ENCODE results near the gene TNFRSF18. TPM values are rescaled to one million over a fixed set of nuclear protein-coding genes. Genes with fewer than 3 reads are reported as not detected.
A peak's percentile ranks its signal among the peaks of the same experiment; 100 is the strongest.

The TNFRSF18 gene
- total and polyA plus RNA-seq, 9 donors, result 1.8 to 7.4 (median 3.0) TPM

DNA sequence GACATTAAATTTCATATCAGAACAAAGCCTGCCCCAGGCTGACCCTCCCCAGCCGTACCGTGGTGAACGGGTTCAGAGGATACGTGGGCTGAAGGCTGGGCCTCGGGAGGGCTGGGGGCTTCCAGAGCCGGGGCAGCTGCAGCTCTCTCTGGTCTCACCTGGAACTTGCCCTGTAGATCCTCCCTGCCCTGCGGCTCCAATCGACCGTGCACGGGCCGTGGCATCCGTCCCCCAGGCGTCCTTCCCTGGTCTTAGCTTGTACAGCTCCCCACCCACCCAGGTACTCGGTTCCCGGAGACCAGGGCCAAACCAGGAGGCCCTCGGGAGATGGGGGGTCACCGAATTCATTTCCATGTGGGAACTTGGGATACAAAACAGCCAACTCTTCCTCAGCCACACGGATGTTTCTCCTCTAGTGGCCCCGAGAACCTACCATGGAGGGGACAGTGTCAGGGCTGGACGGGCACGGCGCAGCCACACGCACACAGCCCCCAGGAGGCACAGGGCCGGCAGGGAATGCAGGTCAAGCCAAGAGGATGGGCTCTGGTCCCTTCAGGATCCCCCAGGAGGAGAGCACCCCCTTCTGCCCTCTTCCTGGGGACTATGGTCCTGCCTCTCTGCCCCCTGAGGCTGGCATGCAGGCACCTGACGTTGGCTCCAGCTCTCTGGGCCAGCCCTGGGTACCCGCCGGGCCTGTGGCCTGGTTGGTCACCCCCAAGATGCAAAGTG, 28.8 kb upstream of the TNFRSF18 start:
- WGBS (ENCODE audit: insufficient coverage), result 76% methylated on average over 23 of the region's 27 CpGs
- no peaks in the 10 kb centered on the region for H3K9me3 ChIP-seq (replicated peaks; ENCODE audit: control insufficient read depth, low read depth, low read length)
- H3K27ac ChIP-seq (ENCODE audit: low read length), result no peak overlapping the region
- no peak for DNase-seq
- H3K4me1 ChIP-seq (ENCODE audit: control insufficient read depth, insufficient read depth, low read length), result peaks cover 66% of the 10 kb centered on the region
- no peak overlapping the region for H3K4me3 ChIP-seq (ENCODE audit: low read length)
- H3K27me3 ChIP-seq (ENCODE audit: control insufficient read depth, insufficient read depth, low read length), result peaks cover 30% of the 10 kb centered on the region
- H3K36me3 ChIP-seq (ENCODE audit: control insufficient read depth, insufficient read depth, low read length), result peaks cover 18% of the 10 kb centered on the region

DNA sequence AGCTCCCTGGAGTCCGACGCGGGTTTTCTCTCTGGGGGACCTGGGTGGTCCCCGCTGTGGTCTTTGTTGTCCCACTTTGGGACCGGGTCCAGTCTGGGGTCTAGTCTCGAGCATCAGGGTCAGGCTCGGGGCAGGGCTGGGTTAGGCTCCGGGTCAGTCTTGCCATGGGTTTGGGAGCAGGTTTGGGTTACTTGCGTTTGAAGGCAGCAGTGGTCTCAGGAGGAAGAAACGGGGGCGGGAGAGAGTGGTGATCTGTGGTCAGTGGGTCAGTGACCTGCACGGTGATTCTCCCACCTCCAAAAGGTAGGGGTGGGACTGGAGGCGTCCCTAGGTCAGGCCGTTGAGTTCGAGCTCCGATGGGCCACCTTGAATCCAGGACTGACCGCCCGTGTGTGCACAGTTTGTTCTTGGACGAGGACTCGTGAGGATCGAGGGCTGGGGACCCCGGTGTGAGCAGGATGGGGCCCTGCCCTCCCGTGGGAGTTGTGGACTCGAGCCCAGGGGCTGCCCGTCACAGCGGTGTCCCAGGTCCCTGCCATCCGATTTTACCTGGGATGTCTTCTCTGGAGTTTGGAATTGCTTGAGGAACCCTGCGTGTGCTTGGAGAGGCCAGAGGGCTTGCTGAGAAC, 27.9 kb upstream of the TNFRSF18 start:
- WGBS (ENCODE audit: insufficient coverage), result 94% methylated on average over 26 of the region's 28 CpGs
- peaks cover 23% of the 10 kb centered on the region for H3K36me3 ChIP-seq (ENCODE audit: control insufficient read depth, insufficient read depth, low read length)
- no peak overlapping the region for H3K4me3 ChIP-seq (ENCODE audit: low read length)
- DNase-seq, result no peak
- H3K9me3 ChIP-seq (replicated peaks; ENCODE audit: control insufficient read depth, low read depth, low read length), result no peaks in the 10 kb centered on the region
- no peak overlapping the region for H3K27ac ChIP-seq (ENCODE audit: low read length)
- H3K4me1 ChIP-seq (ENCODE audit: control insufficient read depth, insufficient read depth, low read length), result peaks cover 67% of the 10 kb centered on the region
- H3K27me3 ChIP-seq (ENCODE audit: control insufficient read depth, insufficient read depth, low read length), result peaks cover 21% of the 10 kb centered on the region

DNA sequence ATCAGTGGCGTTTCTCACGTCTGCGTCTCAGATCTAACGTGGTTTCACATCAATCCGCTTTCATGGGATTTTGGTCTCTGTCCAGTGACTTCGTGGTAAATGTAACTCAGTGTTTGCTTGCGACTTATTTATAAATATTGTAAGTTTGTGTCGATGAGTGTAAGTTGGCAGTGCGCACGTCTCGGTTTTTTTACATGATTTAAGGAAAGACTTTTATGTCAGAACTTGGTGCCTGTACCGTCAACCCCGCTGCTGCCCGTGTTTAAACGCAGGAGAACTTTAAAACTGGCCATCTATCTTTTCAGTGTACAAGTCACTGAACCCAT, 27.1 kb upstream of the TNFRSF18 start:
- Histone ChIP-seq H3K27ac (ENCODE audit: low read length) (no peak overlapping the region), H3K4me3 (ENCODE audit: low read length) (no peak overlapping the region), H3K4me1 (ENCODE audit: control insufficient read depth, insufficient read depth, low read length) (peaks cover 62% of the 10 kb centered on the region), H3K9me3 (replicated peaks; ENCODE audit: control insufficient read depth, low read depth, low read length) (no peaks in the 10 kb centered on the region), H3K27me3 (ENCODE audit: control insufficient read depth, insufficient read depth, low read length) (peaks cover 13% of the 10 kb centered on the region), H3K36me3 (ENCODE audit: control insufficient read depth, insufficient read depth, low read length) (peaks cover 29% of the 10 kb centered on the region)
- no peak for DNase-seq
- WGBS (ENCODE audit: insufficient coverage), result 94% methylated on average over 11 of the region's 15 CpGs

DNA sequence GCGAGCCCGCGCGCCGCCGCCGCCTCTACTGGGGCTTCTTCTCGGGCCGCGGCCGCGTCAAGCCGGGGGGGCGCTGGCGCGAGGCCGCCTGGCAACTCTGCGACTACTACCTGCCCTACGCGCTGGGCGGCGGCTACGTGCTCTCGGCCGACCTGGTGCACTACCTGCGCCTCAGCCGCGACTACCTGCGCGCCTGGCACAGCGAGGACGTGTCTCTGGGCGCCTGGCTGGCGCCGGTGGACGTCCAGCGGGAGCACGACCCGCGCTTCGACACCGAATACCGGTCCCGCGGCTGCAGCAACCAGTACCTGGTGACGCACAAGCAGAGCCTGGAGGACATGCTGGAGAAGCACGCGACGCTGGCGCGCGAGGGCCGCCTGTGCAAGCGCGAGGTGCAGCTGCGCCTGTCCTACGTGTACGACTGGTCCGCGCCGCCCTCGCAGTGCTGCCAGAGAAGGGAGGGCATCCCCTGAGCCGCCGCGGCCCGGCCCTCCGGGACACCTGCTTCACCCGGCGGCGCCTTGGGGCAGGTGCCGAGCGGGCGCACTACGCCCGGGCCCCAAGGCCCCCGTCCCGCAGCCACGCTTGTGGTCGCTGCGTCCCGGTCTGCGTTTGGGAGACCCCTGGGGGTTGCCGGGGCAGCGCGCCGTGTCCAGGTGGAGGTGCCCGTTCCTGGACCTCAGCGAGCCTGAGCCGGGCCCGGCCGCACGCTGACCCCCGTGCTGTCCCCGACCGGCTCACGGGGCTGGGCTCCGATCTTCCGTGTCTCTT, 26.6 kb upstream of the TNFRSF18 start:
- Histone ChIP-seq H3K4me1 (ENCODE audit: control insufficient read depth, insufficient read depth, low read length) (peaks cover 56% of the 10 kb centered on the region), H3K4me3 (ENCODE audit: low read length) (no peak overlapping the region), H3K27ac (ENCODE audit: low read length) (no peak overlapping the region)

GRCh38 chr1:1232208-1232795, 25.9 kb upstream of the TNFRSF18 start, which contains the start of gene B3GALT6:
Gene B3GALT6 (plus strand): TSS chr1:1232237. CDS start chr1:1232279, 42 bp downstream.
- WGBS (ENCODE audit: insufficient coverage), result 4% methylated on average over 100 of the region's 100 CpGs
- H3K9me3 ChIP-seq (replicated peaks; ENCODE audit: control insufficient read depth, low read depth, low read length), result no peaks in the 10 kb centered on the region
- DNase-seq, result no peak
- peak within 1 kb of the TSS; percentile 82 for H3K4me3 ChIP-seq (ENCODE audit: low read length)
- peaks cover 49% of the 10 kb centered on the region for H3K4me1 ChIP-seq (ENCODE audit: control insufficient read depth, insufficient read depth, low read length)
- peaks cover 41% of the 10 kb centered on the region for H3K36me3 ChIP-seq (ENCODE audit: control insufficient read depth, insufficient read depth, low read length)
- H3K27me3 ChIP-seq (ENCODE audit: control insufficient read depth, insufficient read depth, low read length), result peaks cover under 1% of the 10 kb centered on the region
- H3K27ac ChIP-seq (ENCODE audit: low read length), result peak within 1 kb of the TSS; percentile 66

More for the DNA sequence above, 26.6 kb upstream of the TNFRSF18 start:
- no peaks in the 10 kb centered on the region for H3K9me3 ChIP-seq (replicated peaks; ENCODE audit: control insufficient read depth, low read depth, low read length)
- DNase-seq, result no peak
- 77% methylated on average over 90 of the region's 98 CpGs for WGBS (ENCODE audit: insufficient coverage)
- H3K36me3 ChIP-seq (ENCODE audit: control insufficient read depth, insufficient read depth, low read length), result peaks cover 35% of the 10 kb centered on the region
- H3K27me3 ChIP-seq (ENCODE audit: control insufficient read depth, insufficient read depth, low read length), result peaks cover 8% of the 10 kb centered on the region

DNA sequence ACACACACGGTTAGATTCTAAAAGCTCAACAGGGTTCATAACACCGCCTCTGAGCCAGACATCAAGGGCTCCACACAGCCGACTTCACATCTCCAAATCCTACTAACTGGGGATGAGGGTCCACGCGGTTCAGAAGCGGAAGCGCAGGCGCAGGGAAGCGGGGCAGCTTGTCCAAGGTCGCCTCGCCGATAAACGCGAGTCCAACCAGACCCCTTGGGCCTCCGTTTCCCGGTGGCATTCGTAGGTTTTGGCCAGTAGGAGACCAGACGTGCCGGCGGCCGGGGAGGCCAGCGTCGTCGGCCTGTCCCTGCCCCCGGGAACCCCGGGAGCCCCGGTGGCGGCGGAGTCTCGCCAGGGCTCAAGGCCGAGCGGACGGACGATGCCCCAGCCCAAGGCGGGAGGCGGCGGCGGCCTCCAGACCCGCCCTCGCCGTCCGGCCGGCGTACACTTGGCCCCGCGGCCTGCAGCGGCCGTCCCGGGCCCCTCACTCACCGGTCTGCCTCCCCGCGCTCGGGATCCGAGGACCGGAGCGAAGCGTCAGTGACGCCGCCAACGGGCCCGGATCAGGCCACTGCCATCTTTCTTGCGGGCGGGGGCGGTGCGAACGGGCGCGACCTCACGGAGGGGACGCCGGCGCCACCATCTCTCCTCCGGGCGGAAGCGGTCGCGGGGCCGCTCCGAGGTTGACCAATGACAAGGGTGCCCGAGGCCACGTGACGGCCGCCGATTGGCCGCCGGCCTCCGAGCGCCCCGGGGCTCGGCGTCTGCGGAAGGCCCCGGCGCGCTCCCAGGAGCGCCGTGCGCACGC, 25.2 kb upstream of the TNFRSF18 start, which contains the start of gene SDF4:
TSS of gene SDF4 (minus strand) at position 602 of the 808 bp plus-strand sequence. CDS start 3,229 bp downstream, outside the sequence.
- under 1% methylated on average over 99 of the region's 99 CpGs for WGBS (ENCODE audit: insufficient coverage)
- peak within 1 kb of the TSS; percentile 82 for H3K4me3 ChIP-seq (ENCODE audit: low read length)
- peak; percentile 99 for DNase-seq
- H3K27me3 ChIP-seq (ENCODE audit: control insufficient read depth, insufficient read depth, low read length), result no peaks in the 10 kb centered on the region
- H3K9me3 ChIP-seq (replicated peaks; ENCODE audit: control insufficient read depth, low read depth, low read length), result no peaks in the 10 kb centered on the region
- peak within 1 kb of the TSS; percentile 66 for H3K27ac ChIP-seq (ENCODE audit: low read length)
- peaks cover 43% of the 10 kb centered on the region for H3K4me1 ChIP-seq (ENCODE audit: control insufficient read depth, insufficient read depth, low read length)
- peaks cover 45% of the 10 kb centered on the region for H3K36me3 ChIP-seq (ENCODE audit: control insufficient read depth, insufficient read depth, low read length)

DNA sequence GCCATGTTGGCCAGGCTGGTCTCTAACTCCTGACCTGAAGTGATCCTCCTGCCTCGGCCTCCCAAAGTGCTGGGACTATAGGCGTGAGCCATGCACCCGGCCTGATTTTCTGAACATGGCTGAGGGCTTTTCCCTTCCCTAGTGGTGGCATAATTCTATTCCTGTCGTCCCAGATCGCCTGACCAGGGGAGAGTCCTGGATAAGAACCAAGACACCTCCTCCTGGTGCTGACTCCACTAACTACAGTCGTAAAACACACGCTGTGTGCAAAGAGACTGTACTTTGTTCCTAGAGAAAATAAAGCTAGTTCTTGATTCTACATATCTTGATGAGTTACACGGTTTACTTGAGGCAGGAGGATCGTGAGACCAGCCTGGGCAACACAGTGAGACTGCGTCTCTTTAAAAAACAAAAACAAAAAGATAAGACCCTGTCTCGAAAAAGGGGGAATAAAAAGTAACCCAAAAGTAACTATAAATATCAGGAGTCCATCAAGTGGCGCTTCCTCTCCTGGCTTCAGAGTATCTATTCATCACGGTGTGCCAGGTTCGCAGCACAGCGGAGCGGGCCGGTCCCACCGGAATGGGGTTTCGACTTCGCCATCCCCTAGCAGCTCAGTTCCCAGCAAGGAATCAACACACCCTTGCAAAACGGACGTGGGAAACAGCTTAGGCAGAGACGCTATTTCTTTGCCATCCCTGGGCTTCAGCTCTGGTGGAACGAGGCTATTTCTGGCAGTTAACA, 24.4 kb upstream of the TNFRSF18 start:
- no peaks in the 10 kb centered on the region for H3K27me3 ChIP-seq (ENCODE audit: control insufficient read depth, insufficient read depth, low read length)
- H3K27ac ChIP-seq (ENCODE audit: low read length), result peak overlapping the region; percentile 66
- 13% methylated on average over 16 of the region's 24 CpGs for WGBS (ENCODE audit: insufficient coverage)
- no peaks in the 10 kb centered on the region for H3K9me3 ChIP-seq (replicated peaks; ENCODE audit: control insufficient read depth, low read depth, low read length)
- H3K36me3 ChIP-seq (ENCODE audit: control insufficient read depth, insufficient read depth, low read length), result peaks cover 53% of the 10 kb centered on the region
- peak overlapping the region; percentile 82 for H3K4me3 ChIP-seq (ENCODE audit: low read length)
- no peak for DNase-seq
- peaks cover 35% of the 10 kb centered on the region for H3K4me1 ChIP-seq (ENCODE audit: control insufficient read depth, insufficient read depth, low read length)

GRCh38 chr1:1229770-1230169, 23.4 kb upstream of the TNFRSF18 start:
- H3K27ac ChIP-seq (ENCODE audit: low read length), result no peak overlapping the region
- no peak overlapping the region for H3K4me3 ChIP-seq (ENCODE audit: low read length)
- H3K4me1 ChIP-seq (ENCODE audit: control insufficient read depth, insufficient read depth, low read length), result peaks cover 27% of the 10 kb centered on the region
- H3K9me3 ChIP-seq (replicated peaks; ENCODE audit: control insufficient read depth, low read depth, low read length), result no peaks in the 10 kb centered on the region
- 86% methylated on average over 19 of the region's 19 CpGs for WGBS (ENCODE audit: insufficient coverage)
- no peak for DNase-seq
- H3K36me3 ChIP-seq (ENCODE audit: control insufficient read depth, insufficient read depth, low read length), result peaks cover 56% of the 10 kb centered on the region
- no peaks in the 10 kb centered on the region for H3K27me3 ChIP-seq (ENCODE audit: control insufficient read depth, insufficient read depth, low read length)
